Endothelial cell of umbilical vein (primary cell): Measurements from ENCODE around the gene EFR3B. TPM values are rescaled to one million over a fixed set of nuclear protein-coding genes. Genes with fewer than 3 reads are reported as not detected.

Experiments used
- BruUV-seq: library from RNA; stranded (reverse); fragments of 400-500 nt; replicated peaks from 2 replicates; lab custom pipeline; 2021; lab: Mats Ljungman, UMichigan
- CTCF ChIA-PET: fragments of 300-600, 350-600 bp; sonication (Branson Sonifier 250); formaldehyde crosslinking; loops from one replicate; lab custom pipeline; 2021; ENCODE audit warnings: antibody characterized with exemption, inconsistent platforms; lab: Charles Lee
- POLR2A ChIA-PET: fragments of 300-600, 350-600 bp; sonication (Branson Sonifier 250); formaldehyde crosslinking; loops from one replicate; lab custom pipeline; 2021; ENCODE audit warnings: antibody characterized with exemption, inconsistent platforms; lab: Charles Lee
- DNase-seq: peaks from one replicate; pipeline ENCODE4 v3.0.0-alpha.2; 2011; ENCODE audit warnings: low read depth, low spot score
- FAIRE-seq: peaks from 2 replicates; lab custom pipeline; 2011; peaks lifted over from hg19 to GRCh38; lab: Jason Lieb, UNC
- H2AFZ ChIP-seq: 2 replicates; pipeline ENCODE4 v1.6.0; 2012; ENCODE audit warnings: low read depth, low read length, control low read depth, inconsistent platforms
- H3K27ac ChIP-seq: 2 replicates; pipeline ENCODE4 v1.5.1; 2011; ENCODE audit warnings: low read depth, mild to moderate bottlenecking, control low read depth, low read length, moderate library complexity; ENCODE audit not compliant: insufficient read depth
- H3K27me3 ChIP-seq, 2 experiments: 2 replicates each; pipeline versions ENCODE4 v1.6.0 to v1.6.1; 2011; ENCODE audit warnings: low read length in 2 of 2, mixed read lengths in 1 of 2; ENCODE audit not compliant: control insufficient read depth in 2 of 2, insufficient read depth in 2 of 2
- H3K36me3 ChIP-seq, 2 experiments: 2 replicates in 1 of 2; 3 replicates in 1 of 2; pipeline ENCODE4 v1.5.1; 2011; ENCODE audit warnings: low read length in 2 of 2, mild to moderate bottlenecking in 1 of 2, moderate library complexity in 1 of 2; ENCODE audit not compliant: control insufficient read depth in 2 of 2, insufficient read depth in 2 of 2; ENCODE audit errors: extremely low read depth in 1 of 2
- H3K4me1 ChIP-seq: 3 replicates; pipeline ENCODE4 v1.5.1; 2011; ENCODE audit warnings: mild to moderate bottlenecking, low read length; ENCODE audit not compliant: control insufficient read depth, insufficient read depth; ENCODE audit errors: extremely low read depth
- H3K4me2 ChIP-seq: 2 replicates; pipeline ENCODE4 v1.6.1; 2011; ENCODE audit warnings: low read length, control low read depth, mixed read lengths; ENCODE audit not compliant: insufficient read depth
- H3K4me3 ChIP-seq, 3 experiments: fragments of 200-600 bp in 1 of 3; sonication (generic), shearing (Covaris generic) in 1 of 3; replicated peaks in 1 of 3; 2 replicates each; pipeline ENCODE4 v1.5.1; 2011 to 2016; ENCODE audit warnings: control low read depth in 3 of 3, low read length in 3 of 3, mild to moderate bottlenecking in 2 of 3, inconsistent platforms in 1 of 3, low read depth in 1 of 3, moderate library complexity in 1 of 3; ENCODE audit not compliant: insufficient read depth in 1 of 3
- H3K79me2 ChIP-seq: 2 replicates; pipeline ENCODE4 v1.6.0; 2012; ENCODE audit warnings: low read length, inconsistent platforms; ENCODE audit not compliant: control insufficient read depth, insufficient read depth
- H3K9ac ChIP-seq: replicated peaks from 2 replicates; pipeline ENCODE3; 2011; ENCODE audit warnings: low read length, control low read depth; ENCODE audit not compliant: insufficient read depth; ENCODE audit errors: extremely low read depth
- H3K9me1 ChIP-seq: replicated peaks from 3 replicates; pipeline ENCODE4 v1.6.0; 2011; ENCODE audit warnings: mild to moderate bottlenecking, low read length; ENCODE audit not compliant: control insufficient read depth, insufficient read depth; ENCODE audit errors: extremely low read depth
- H3K9me3 ChIP-seq: replicated peaks from 2 replicates; pipeline ENCODE4 v1.5.1; 2012; ENCODE audit warnings: low read length, inconsistent platforms; ENCODE audit not compliant: control insufficient read depth, insufficient read depth
- H4K20me1 ChIP-seq: replicated peaks from 2 replicates; pipeline ENCODE3; 2011; ENCODE audit warnings: mild to moderate bottlenecking, low read length; ENCODE audit not compliant: control insufficient read depth, insufficient read depth; ENCODE audit errors: extremely low read depth
- CTCF ChIP-seq, 2 donors: IDR thresholded peaks; 1 replicate in 1 of 2; 2 replicates in 1 of 2; pipeline ENCODE4 v1.5.1; 2011; ENCODE audit warnings: low read length in 2 of 2, mild to moderate bottlenecking in 2 of 2, moderate library complexity in 2 of 2, control low read depth in 1 of 2, inconsistent platforms in 1 of 2, low read depth in 1 of 2; ENCODE audit not compliant: insufficient read depth in 1 of 2; ENCODE audit errors: extremely low read depth in 1 of 2
- EZH2 ChIP-seq: IDR thresholded peaks from 2 replicates; pipeline ENCODE4 v1.6.1; 2012; ENCODE audit warnings: borderline replicate concordance, low read depth, mild to moderate bottlenecking, moderate library complexity, low read length, inconsistent platforms; ENCODE audit not compliant: severe bottlenecking
- FOS ChIP-seq: IDR thresholded peaks from 2 replicates; pipeline ENCODE4 v1.6.1; 2011; ENCODE audit warnings: mild to moderate bottlenecking, low read length, moderate library complexity, borderline replicate concordance; ENCODE audit not compliant: insufficient read depth
- GATA2 ChIP-seq: IDR thresholded peaks from 2 replicates; pipeline ENCODE4 v1.7.0; 2011; ENCODE audit warnings: low read depth, mild to moderate bottlenecking, moderate library complexity, mixed read lengths, low read length; ENCODE audit not compliant: insufficient read length, insufficient read depth
- JUN ChIP-seq: IDR thresholded peaks from 2 replicates; pipeline ENCODE4 v1.6.1; 2011; ENCODE audit warnings: borderline replicate concordance, low read depth; ENCODE audit not compliant: insufficient read length, insufficient read depth
- MYC ChIP-seq: IDR thresholded peaks from one replicate; pipeline ENCODE4 v1.6.1; 2011; ENCODE audit warnings: mild to moderate bottlenecking, low read depth, low read length
- POLR2A ChIP-seq: IDR thresholded peaks from 2 replicates; pipeline ENCODE4 v1.6.1; 2012; ENCODE audit warnings: low read depth, mild to moderate bottlenecking, control low read depth, low read length
- POLR2AphosphoS5 ChIP-seq: IDR thresholded peaks from 2 replicates; pipeline ENCODE4 v1.6.1; 2012; ENCODE audit warnings: low read depth, mild to moderate bottlenecking, control low read depth, low read length, moderate library complexity; ENCODE audit not compliant: insufficient read depth
- dilution Hi-C: fragments of 300-500 bp; cut with MboI; formaldehyde crosslinking; loops from one replicate; pipeline ENCODE4 v1.15.0; 2019; ENCODE audit warnings: low sequenced_read_pairs; ENCODE audit not compliant: extremely low pct_ligation_motif_present
- intact Hi-C: fragments of 100-400 bp; cut with micrococcal nuclease; formaldehyde crosslinking; loops from one replicate; pipeline ENCODE4 v1.10.0; 2022
- polyA plus RNA-seq, 4 experiments: library from polyadenylated mRNA; depleted of rRNA in 3 of 4; stranded (reverse) in 3 of 4; unstranded in 1 of 4; fragments of >200 nt; gene quantifications; 2 replicates each; pipeline versions ENCODE4 v1.2.1 to v1.2.3, GENCODE V29; 2011 to 2012; ENCODE audit warnings: missing spikeins in 1 of 4
- total RNA-seq: library from RNA; stranded (reverse); gene quantifications from 2 replicates; pipeline ENCODE4 v1.2.3, GENCODE V29; 2021
- TF ChIP-seq, protein P1 (sequence below): IDR thresholded peaks from 2 replicates; pipeline ENCODE4 v1.6.1; 2011; ENCODE audit not compliant: insufficient read depth, insufficient read length

The EFR3B gene
- total and polyA plus RNA-seq, 2 donors (not counting 3 experiments of a cell fraction or from before 2014, with no cell fraction given) = 0.15 to 0.77 TPM

DNA sequence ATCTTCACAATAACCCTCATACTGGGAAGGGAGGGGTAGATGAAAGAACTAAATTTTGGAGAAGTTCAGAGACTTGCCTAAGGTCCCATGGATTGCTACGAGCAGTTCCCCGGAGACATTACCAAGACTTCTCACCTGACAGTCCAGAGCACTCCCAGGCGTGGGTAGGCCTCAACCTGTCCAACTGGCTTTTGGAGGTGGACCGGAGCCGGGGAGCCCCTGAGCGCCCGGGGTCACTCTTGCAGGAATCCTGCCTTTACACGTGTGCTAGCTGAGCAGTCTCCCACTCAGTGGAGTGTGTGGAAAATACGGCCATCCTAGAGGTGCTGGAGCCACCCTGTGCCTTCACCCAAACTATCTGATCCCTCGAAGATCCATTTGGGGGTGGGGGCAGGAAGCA, 118.5 kb downstream of the EFR3B start:
- intact Hi-C loops (no loop called here), dilution Hi-C loops (no loop called here)
- no peak overlapping the region for H3K4me2 ChIP-seq
- H3K27ac ChIP-seq = no peak overlapping the region
- no peak for TF ChIP-seq POLR2AphosphoS5
- no peak for TF ChIP-seq MYC
- TF ChIP-seq, protein P1, sequence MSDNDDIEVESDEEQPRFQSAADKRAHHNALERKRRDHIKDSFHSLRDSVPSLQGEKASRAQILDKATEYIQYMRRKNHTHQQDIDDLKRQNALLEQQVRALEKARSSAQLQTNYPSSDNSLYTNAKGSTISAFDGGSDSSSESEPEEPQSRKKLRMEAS = no peak
- no peak for TF ChIP-seq JUN
- no peak for TF ChIP-seq POLR2A
- no peak for TF ChIP-seq FOS
- no peak for TF ChIP-seq EZH2
- no peak for TF ChIP-seq CTCF (IDR thresholded peaks at IDR 0.05; ENCODE audit: extremely low read depth in 1 of 2, insufficient read depth in 1 of 2, low read depth in 1 of 2, low read length in 2 of 2)
- no peak for TF ChIP-seq GATA2
- no peaks in the 10 kb centered on the region for H3K4me1 ChIP-seq
- no peak overlapping the region for H3K9ac ChIP-seq
- FAIRE-seq (no peak), DNase-seq (no peak)
- H3K27me3 ChIP-seq = peaks cover 21 to 22% of the 10 kb centered on the region in 2 experiments
- H3K9me3 ChIP-seq = no peaks in the 10 kb centered on the region
- H3K4me3 ChIP-seq = no peak overlapping the region
- no peaks in the 10 kb centered on the region for H3K36me3 ChIP-seq
- no peaks in the 10 kb centered on the region for H4K20me1 ChIP-seq
- no peaks in the 10 kb centered on the region for H3K9me1 ChIP-seq
- H2AFZ ChIP-seq = no peak overlapping the region
- CTCF ChIA-PET = interaction anchor here (0.7 kb wide), 1 partner anchor 31 kb away, joined by 3 read pairs; no protein-coding TSS in a partner anchor
- BruUV-seq = no TSS peak
- no peaks in the 10 kb centered on the region for H3K79me2 ChIP-seq
- POLR2A ChIA-PET = no interaction called here
